GM08714 (cell line): Measurements from ENCODE around the gene RASL10B.
"Not testable (repeated sequence)": the region's sequence is repeated elsewhere in the genome, so short reads cannot be mapped to it uniquely, and the experiment has no call there.

Source experiments
- H3K4me3 ChIP-seq: fragments of 200-500 bp; sonication (Bioruptor generic); 2 replicates; pipeline ENCODE4 v1.5.1; 2014; ENCODE audit warnings: mild to moderate bottlenecking, low read length, inconsistent platforms
- ZNF274 ChIP-seq: IDR thresholded peaks from 2 replicates; pipeline ENCODE4 v1.6.1; 2012; ENCODE audit warnings: mild to moderate bottlenecking, low read depth, low read length

Gene RASL10B

DNA sequence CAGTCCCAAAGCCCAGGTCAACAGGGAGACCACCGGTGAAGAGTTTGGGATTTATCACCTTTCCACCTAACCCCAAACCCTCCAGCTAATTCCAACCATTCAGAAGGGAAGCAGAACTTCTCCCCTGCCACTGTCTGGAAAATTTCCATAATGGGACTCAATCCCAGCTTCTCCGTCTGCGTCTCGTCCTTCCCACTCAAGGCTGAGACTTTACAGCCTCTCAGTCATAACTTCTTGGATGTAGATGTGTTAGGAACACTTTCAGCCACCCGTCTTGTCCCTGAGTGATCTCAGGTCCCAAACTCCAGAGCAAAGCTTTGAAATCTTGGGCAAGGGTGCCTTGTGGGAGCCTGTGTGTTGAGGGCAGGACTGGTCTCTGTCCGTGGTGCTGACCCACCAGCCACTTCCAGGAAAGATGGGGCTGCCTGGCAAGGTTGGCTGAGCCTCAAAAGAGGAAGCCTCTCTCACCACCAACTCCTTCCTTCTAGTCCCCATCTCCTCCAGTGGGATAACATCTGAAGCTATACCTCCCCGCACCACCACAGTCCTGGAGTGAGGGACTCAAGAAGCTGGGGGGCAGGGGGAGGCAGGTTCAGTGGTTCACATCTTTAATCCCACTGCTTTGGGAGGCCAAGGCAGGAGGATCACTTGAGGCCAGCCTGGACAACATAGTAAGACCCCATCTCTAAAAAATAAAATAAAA is 12.3 kb downstream of the RASL10B start:
- no peak for TF ChIP-seq ZNF274

DNA sequence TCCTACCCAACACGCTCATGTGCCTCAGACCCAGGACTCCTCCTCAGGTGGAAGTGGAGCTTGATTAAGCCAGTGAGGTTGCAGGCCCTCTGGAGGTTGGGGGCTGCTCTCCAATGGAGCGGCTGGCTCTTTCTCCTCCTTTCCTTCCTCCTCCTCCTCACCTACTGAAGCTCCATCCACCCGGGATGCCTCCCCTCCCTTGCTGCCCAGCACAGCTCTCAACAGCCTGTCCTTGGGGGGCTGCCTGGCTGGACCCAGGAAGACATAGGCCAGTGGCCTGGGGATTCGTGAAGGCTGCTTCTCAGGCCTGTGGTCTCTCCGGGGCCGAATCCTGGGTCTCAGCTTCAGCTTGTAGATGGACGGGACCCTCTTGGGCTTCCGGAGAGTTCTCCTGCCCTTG is 13.4 kb downstream of the RASL10B start:
- H3K4me3 ChIP-seq = no peak overlapping the region
- TF ChIP-seq ZNF274 = no peak

More for the DNA sequence above, 12.3 kb downstream of the RASL10B start:
- no peak overlapping the region for H3K4me3 ChIP-seq

GRCh38 chr17:35745246-35745645 is 13.8 kb downstream of the RASL10B start:
- TF ChIP-seq ZNF274 = no peak
- H3K4me3 ChIP-seq = no peak overlapping the region

- H3K4me3 ChIP-seq = no peak overlapping the region
- no peak for TF ChIP-seq ZNF274
Measured at GRCh38 chr17:35745749-35746320, 14.4 kb downstream of the RASL10B start.

DNA sequence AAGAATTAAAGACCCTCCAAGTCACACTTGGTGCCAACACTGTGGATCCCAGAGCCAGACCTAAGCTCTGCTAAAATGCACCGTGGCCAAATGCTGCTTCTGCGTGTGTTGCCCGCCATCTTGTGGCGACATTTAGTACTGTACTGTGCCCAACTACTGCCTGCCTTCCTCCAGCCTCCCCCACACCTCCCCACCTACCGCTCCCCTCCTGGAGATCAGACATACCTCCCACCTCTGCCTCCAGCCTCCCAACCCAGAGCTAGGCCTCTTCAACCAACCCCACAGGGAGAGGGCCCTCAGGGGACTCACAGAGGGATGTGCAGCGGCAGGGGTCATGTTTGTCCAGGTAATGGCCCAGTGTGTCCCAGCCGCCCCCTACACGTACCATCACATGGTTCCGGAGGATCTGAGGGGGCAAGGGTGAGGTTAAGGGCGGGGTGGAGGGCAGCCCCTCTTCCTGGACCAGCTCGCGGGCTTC is 16.1 kb downstream of the RASL10B start:
- TF ChIP-seq ZNF274 = no peak
- H3K4me3 ChIP-seq = no peak overlapping the region

DNA sequence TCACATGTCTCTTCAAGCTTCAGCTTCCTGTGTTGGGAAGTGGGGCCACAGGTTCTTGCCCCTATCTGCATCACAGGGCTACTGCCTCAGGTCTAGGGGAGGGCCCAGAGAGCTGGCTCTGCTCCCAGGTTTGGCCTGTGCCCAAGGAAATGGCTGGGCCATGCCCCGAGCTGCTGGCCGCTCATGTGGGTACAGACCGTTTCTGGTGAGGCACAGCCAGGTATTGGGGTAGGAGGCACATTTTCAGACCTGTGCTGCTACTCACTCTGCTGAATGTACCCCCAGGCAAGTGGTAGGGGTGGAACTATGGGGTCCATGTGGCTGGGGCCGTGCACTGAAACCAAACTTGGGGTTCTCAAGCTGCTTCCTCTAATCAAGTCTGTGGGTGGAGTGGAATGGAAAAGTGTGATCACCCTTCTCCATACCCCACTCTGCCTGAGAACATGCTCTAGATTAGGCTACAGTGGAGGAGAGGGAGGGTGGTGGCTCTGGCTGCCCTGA is 17.0 kb downstream of the RASL10B start:
- TF ChIP-seq ZNF274 = no peak
- H3K4me3 ChIP-seq = no peak overlapping the region

GRCh38 chr17:35748979-35749378 is 17.5 kb downstream of the RASL10B start:
- TF ChIP-seq ZNF274 = no peak

DNA sequence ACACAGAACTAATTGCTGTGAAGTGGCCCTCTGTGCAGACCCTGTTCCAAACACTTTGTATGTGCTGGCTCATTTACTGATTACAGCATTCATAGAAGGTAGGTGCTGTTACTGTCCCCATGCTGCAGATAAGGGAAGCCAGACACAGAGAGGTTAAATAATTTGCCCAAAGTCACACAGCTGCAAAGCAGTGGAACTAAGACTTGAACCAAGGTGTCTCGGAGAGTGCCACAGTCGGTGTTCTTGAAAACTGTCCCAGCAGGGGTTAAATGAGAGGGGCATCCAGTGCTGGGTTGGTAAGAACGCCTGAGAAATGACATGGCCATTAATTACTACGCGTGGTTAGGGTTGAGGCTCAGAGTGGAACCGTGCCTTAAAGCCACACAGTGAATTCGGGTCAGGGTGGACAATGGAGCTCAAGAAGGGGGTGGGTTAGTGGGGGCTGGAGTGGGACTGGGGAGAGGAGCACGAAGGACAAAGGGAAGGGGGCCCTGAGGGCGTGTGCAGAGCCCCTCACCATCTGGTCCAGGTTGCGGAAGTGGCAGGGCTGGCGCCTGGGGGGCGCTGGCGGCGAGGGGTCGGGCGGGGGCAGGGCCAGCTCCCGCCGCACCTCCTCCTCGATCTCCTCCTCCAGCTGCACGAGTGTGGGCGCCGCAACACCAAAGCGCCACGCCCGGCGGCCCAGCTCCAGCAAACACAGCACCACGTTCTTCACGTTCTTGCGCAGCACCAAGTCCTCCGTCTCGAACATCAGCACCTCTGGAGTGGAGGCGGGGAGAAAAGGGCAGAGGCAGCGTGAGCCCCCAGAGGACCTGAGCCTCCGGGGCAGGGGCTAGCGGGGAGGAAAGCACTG is 18.3 kb downstream of the RASL10B start:
- TF ChIP-seq ZNF274 = no peak
- H3K4me3 ChIP-seq = no peak overlapping the region

More at GRCh38 chr17:35748979-35749378, 17.5 kb downstream of the RASL10B start:
- H3K4me3 ChIP-seq = no peak overlapping the region

GRCh38 chr17:35750526-35751395 is 19.3 kb downstream of the RASL10B start:
- H3K4me3 ChIP-seq = no peak overlapping the region
- no peak for TF ChIP-seq ZNF274

- H3K4me3 ChIP-seq = not testable (repeated sequence)
Measured at GRCh38 chr17:35751541-35751940, 20.1 kb downstream of the RASL10B start.

- no peak overlapping the region for H3K4me3 ChIP-seq
- no peak for TF ChIP-seq ZNF274
Measured at GRCh38 chr17:35752471-35752870, 21.0 kb downstream of the RASL10B start.

GRCh38 chr17:35752945-35753764 is 21.7 kb downstream of the RASL10B start, which contains the start of gene GAS2L2:
Gene GAS2L2, minus strand, starts transcription at chr17:35753239. Its CDS starts 389 bp downstream, at chr17:35752850.
- TF ChIP-seq ZNF274 = no peak
- H3K4me3 ChIP-seq = no peak within 1 kb of the TSS

GRCh38 chr17:35757243-35757642 is 25.8 kb downstream of the RASL10B start:
- H3K4me3 ChIP-seq = no peak overlapping the region
- TF ChIP-seq ZNF274 = no peak

GRCh38 chr17:35760587-35760986 is 29.1 kb downstream of the RASL10B start, which contains the start of gene C17orf50:
Gene C17orf50, plus strand, starts transcription at chr17:35760887. Its CDS starts 55 bp downstream, at chr17:35760942.
- no peak for TF ChIP-seq ZNF274
- no peak within 1 kb of the TSS for H3K4me3 ChIP-seq
